Liver (tissue), 9 donors: ENCODE results near the gene SORBS2. TPM values are rescaled to one million over a fixed set of nuclear protein-coding genes. Genes with fewer than 3 reads are reported as not detected.

Experiments used
- DNase-seq: peaks from one replicate; pipeline ENCODE4 v3.0.0-alpha.2; 2017; ENCODE audit warnings: low spot score
- H3K27ac ChIP-seq, 2 donors: one replicate each; pipeline ENCODE4 v1.7.0; 2013; ENCODE audit warnings: inconsistent platforms in 2 of 2, low read length in 2 of 2, control low read depth in 1 of 2, low read depth in 1 of 2, mild to moderate bottlenecking in 1 of 2
- H3K27me3 ChIP-seq, 4 donors: one replicate each; pipeline versions ENCODE4 v1.6.1 to v1.7.0; 2013; ENCODE audit warnings: low read length in 3 of 4, inconsistent platforms in 1 of 4, mild to moderate bottlenecking in 1 of 4, moderate library complexity in 1 of 4; ENCODE audit not compliant: control insufficient read depth in 4 of 4, insufficient read depth in 4 of 4
- H3K36me3 ChIP-seq, 4 donors: one replicate each; pipeline versions ENCODE4 v1.6.1 to v1.7.0; 2013; ENCODE audit warnings: low read length in 3 of 4, mild to moderate bottlenecking in 3 of 4, low read depth in 1 of 4, moderate library complexity in 1 of 4; ENCODE audit not compliant: control insufficient read depth in 4 of 4, insufficient read depth in 3 of 4
- H3K4me1 ChIP-seq, 4 donors: one replicate each; pipeline versions ENCODE4 v1.6.1 to v1.7.0; 2013; ENCODE audit warnings: low read length in 3 of 4, mild to moderate bottlenecking in 3 of 4, moderate library complexity in 1 of 4; ENCODE audit not compliant: control insufficient read depth in 4 of 4, insufficient read depth in 4 of 4
- H3K4me3 ChIP-seq, 3 donors: one replicate each; pipeline versions ENCODE4 v1.6.1 to v1.7.0; 2013; ENCODE audit warnings: low read length in 3 of 3, control low read depth in 1 of 3, low read depth in 1 of 3, mild to moderate bottlenecking in 1 of 3
- H3K9ac ChIP-seq, 2 donors: one replicate each; pipeline ENCODE4 v1.7.0; 2013; ENCODE audit warnings: low read length in 2 of 2, mild to moderate bottlenecking in 2 of 2, moderate library complexity in 2 of 2, control low read depth in 1 of 2, low read depth in 1 of 2
- H3K9me3 ChIP-seq, 4 donors: one replicate each; pipeline versions ENCODE4 v1.6.1 to v1.7.0; 2013; ENCODE audit warnings: low read length in 3 of 4; ENCODE audit not compliant: control insufficient read depth in 4 of 4
- FOXA2 ChIP-seq: IDR thresholded peaks from 2 replicates; pipeline ENCODE4 v1.6.1; 2016; ENCODE audit warnings: antibody characterized with exemption
- HNF4A ChIP-seq, 2 donors: conservative IDR thresholded peaks; 2 replicates each; pipeline ENCODE4 v1.6.1; 2016; ENCODE audit warnings: antibody characterized with exemption in 2 of 2, mild to moderate bottlenecking in 2 of 2
- JUND ChIP-seq, 2 donors: IDR thresholded peaks; 2 replicates each; pipeline ENCODE4 v1.6.1; 2016; ENCODE audit warnings: antibody characterized with exemption in 2 of 2
- MAX ChIP-seq: IDR thresholded peaks from 2 replicates; pipeline ENCODE4 v1.6.1; 2016; ENCODE audit warnings: antibody characterized with exemption
- RXRA ChIP-seq, 2 donors: IDR thresholded peaks; 2 replicates each; pipeline ENCODE4 v1.6.1; 2017 to 2018; ENCODE audit warnings: antibody characterized with exemption in 2 of 2, mild to moderate bottlenecking in 1 of 2
- TAF1 ChIP-seq: conservative IDR thresholded peaks from 2 replicates; pipeline ENCODE4 v1.6.1; 2016; ENCODE audit warnings: antibody characterized with exemption, mild to moderate bottlenecking
- YY1 ChIP-seq: IDR thresholded peaks from 2 replicates; pipeline ENCODE4 v1.6.1; 2016; ENCODE audit warnings: antibody characterized with exemption, mild to moderate bottlenecking
- ZBTB33 ChIP-seq: IDR thresholded peaks from 2 replicates; pipeline ENCODE4 v1.6.1; 2016; ENCODE audit warnings: antibody characterized with exemption
- WGBS: extraction: QIAGEN DNeasy Blood & Tissue Kit; methylation state at CpG from one replicate; pipeline ENCODE4 v1.1.7; 2013; 5-methylcytosine and 5-hydroxymethylcytosine counted together
- polyA plus RNA-seq, 2 donors: library from polyadenylated mRNA; stranded (reverse) in 1 of 2; unstranded in 1 of 2; fragments of 200-250 nt in 1 of 2; fragments of >200 nt in 1 of 2; fragmentation: Nextera tagmentation in 1 of 2; extraction: Ambion mirVana in 1 of 2; gene quantifications; one replicate each; pipeline versions ENCODE4 v1.2.1 to v1.2.3, GENCODE V29; 2013 to 2015
- total RNA-seq, 2 donors: library from RNA; depleted of rRNA; stranded (reverse); fragments of >200 nt; gene quantifications; one replicate each; pipeline ENCODE4 v1.2.3, GENCODE V29; 2014
- donor health status: healthy.
- donor health status: healthy.
- donor health status: healthy.
- donor health status: healthy.
- donor health status: healthy.

SORBS2 gene
- total and polyA plus RNA-seq, 4 donors = 23.3 to 136 (median 59.6) TPM

- Histone ChIP-seq H3K27ac (no peak overlapping the region), H3K9ac (no peak overlapping the region), H3K36me3 (no peaks in the 10 kb centered on the region), H3K4me1 (peaks cover 4 to 34% (median 25%) of the 10 kb centered on the region in 4 donors), H3K27me3 (no peaks in the 10 kb centered on the region), H3K9me3 (no peaks in the 10 kb centered on the region), H3K4me3 (no peak overlapping the region)
- WGBS = 96% methylated on average over 6 of the region's 6 CpGs
- no peak for TF ChIP-seq TAF1
- no peak for TF ChIP-seq ZBTB33
- TF ChIP-seq MAX = no peak
- no peak for TF ChIP-seq RXRA (IDR thresholded peaks at IDR 0.05)
- DNase-seq = no peak
Measured at GRCh38 chr4:185834778-185835177, 22.8 kb upstream of the SORBS2 start.

DNA sequence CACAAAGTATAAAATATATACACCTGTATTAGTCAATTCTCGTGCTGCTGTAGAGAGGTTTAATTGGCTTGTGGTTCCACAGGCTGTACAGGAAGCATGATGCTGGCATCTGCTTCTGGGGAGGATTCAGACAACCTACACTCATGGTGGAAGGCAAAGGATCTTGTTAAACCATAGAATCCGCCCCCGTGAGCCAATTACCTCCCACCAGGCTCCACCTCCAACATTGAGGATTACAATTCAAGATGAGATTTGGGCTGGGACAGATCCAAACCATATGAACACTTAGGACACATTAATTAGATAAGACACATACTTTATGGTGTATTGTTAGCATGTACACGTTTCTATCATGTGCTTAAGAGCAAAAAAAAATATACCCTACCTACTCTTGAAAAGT is 22.1 kb upstream of the SORBS2 start:
- Histone ChIP-seq H3K27me3 (no peaks in the 10 kb centered on the region), H3K9ac (no peak overlapping the region), H3K9me3 (no peaks in the 10 kb centered on the region), H3K4me1 (peaks cover 4 to 34% (median 25%) of the 10 kb centered on the region in 4 donors), H3K36me3 (no peaks in the 10 kb centered on the region), H3K4me3 (no peak overlapping the region), H3K27ac (no peak overlapping the region)
- WGBS = 85% methylated on average over 4 of the region's 4 CpGs
- TF ChIP-seq JUND (IDR thresholded peaks at IDR 0.05) (no peak), HNF4A (conservative IDR thresholded peaks at IDR 0.05) (no peak), YY1 (no peak)
- no peak for DNase-seq

GRCh38 chr4:185833055-185833598 is 21.1 kb upstream of the SORBS2 start:
- TF ChIP-seq FOXA2 (no peak), JUND (IDR thresholded peaks at IDR 0.05) (peak in 1 of 2 donors; percentile 60), ZBTB33 (no peak), RXRA (IDR thresholded peaks at IDR 0.05) (no peak)
- no peak for DNase-seq
- H3K9ac ChIP-seq = no peak overlapping the region
- peaks cover 4 to 34% (median 25%) of the 10 kb centered on the region in 4 donors for H3K4me1 ChIP-seq
- no peak overlapping the region for H3K27ac ChIP-seq
- H3K9me3 ChIP-seq = no peaks in the 10 kb centered on the region
- no peaks in the 10 kb centered on the region for H3K36me3 ChIP-seq
- no peaks in the 10 kb centered on the region for H3K27me3 ChIP-seq
- H3K4me3 ChIP-seq = no peak overlapping the region
